Thyroid gland (tissue), 4 donors: ENCODE results near the gene SEMA5B. TPM values are rescaled to one million over a fixed set of nuclear protein-coding genes. Genes with fewer than 3 reads are reported as not detected.

ENCODE experiments used
- DNase-seq, 2 donors: peaks; one replicate each; pipeline ENCODE4 v3.0.0-alpha.2; 2019
- H3K27ac ChIP-seq, 3 donors: fragments of 200-600 bp; sonication (generic); 1 replicate in 2 of 3; 2 replicates in 1 of 3; pipeline ENCODE4 v1.5.1; 2016 to 2019; ENCODE audit warnings: mild to moderate bottlenecking in 1 of 3, moderate library complexity in 1 of 3
- H3K27me3 ChIP-seq: fragments of 200-600 bp; sonication (generic); one replicate; pipeline ENCODE4 v1.5.1; 2019
- H3K36me3 ChIP-seq, 2 donors: fragments of 200-600 bp; sonication (generic); one replicate each; pipeline ENCODE4 v1.5.1; 2016 to 2019
- H3K4me1 ChIP-seq, 2 donors: fragments of 200-600 bp; sonication (generic); one replicate each; pipeline ENCODE4 v1.5.1; 2017 to 2019
- H3K4me3 ChIP-seq, 3 donors: fragments of 200-600 bp; sonication (generic); replicated peaks in 1 of 3; 1 replicate in 2 of 3; 2 replicates in 1 of 3; pipeline ENCODE4 v1.5.1; 2016; ENCODE audit warnings: mild to moderate bottlenecking in 1 of 3
- H3K9me3 ChIP-seq: fragments of 200-600 bp; sonication (generic); one replicate; pipeline ENCODE4 v1.5.1; 2017
- POLR2A ChIP-seq, 2 donors: fragments of 450-650 bp; IDR thresholded peaks; one replicate each; pipeline ENCODE4 v1.6.1; 2017; ENCODE audit warnings: antibody characterized with exemption in 2 of 2, mild to moderate bottlenecking in 2 of 2, moderate library complexity in 1 of 2
- WGBS, 2 donors: methylation state at CpG; one replicate each; pipeline ENCODE4 v1.1.5; 2017; 5-methylcytosine and 5-hydroxymethylcytosine counted together
- intact Hi-C: fragments of 100-400 bp; cut with DNase I; formaldehyde crosslinking; loops from one replicate; pipeline ENCODE4 v1.15.1; 2023
- total RNA-seq, 4 donors: library from RNA; depleted of rRNA; stranded (reverse); fragments of >200 nt; gene quantifications; one replicate each; pipeline ENCODE4 v1.2.3, GENCODE V29; 2016
- TF ChIP-seq, protein P1 (sequence below), 6 experiments: fragments of 200-600 bp in 3 of 6; fragments of 450-650 bp in 3 of 6; sonication (generic) in 3 of 6; IDR thresholded peaks; one replicate each; pipeline ENCODE4 v1.5.1; 2016 to 2019; ENCODE audit warnings: antibody characterized with exemption in 6 of 6, mild to moderate bottlenecking in 2 of 6, inconsistent platforms in 1 of 6, moderate library complexity in 1 of 6

Gene SEMA5B
- total RNA-seq, 4 donors from 2014 or later, result 0.56 to 5.3 (median 0.63) TPM

DNA sequence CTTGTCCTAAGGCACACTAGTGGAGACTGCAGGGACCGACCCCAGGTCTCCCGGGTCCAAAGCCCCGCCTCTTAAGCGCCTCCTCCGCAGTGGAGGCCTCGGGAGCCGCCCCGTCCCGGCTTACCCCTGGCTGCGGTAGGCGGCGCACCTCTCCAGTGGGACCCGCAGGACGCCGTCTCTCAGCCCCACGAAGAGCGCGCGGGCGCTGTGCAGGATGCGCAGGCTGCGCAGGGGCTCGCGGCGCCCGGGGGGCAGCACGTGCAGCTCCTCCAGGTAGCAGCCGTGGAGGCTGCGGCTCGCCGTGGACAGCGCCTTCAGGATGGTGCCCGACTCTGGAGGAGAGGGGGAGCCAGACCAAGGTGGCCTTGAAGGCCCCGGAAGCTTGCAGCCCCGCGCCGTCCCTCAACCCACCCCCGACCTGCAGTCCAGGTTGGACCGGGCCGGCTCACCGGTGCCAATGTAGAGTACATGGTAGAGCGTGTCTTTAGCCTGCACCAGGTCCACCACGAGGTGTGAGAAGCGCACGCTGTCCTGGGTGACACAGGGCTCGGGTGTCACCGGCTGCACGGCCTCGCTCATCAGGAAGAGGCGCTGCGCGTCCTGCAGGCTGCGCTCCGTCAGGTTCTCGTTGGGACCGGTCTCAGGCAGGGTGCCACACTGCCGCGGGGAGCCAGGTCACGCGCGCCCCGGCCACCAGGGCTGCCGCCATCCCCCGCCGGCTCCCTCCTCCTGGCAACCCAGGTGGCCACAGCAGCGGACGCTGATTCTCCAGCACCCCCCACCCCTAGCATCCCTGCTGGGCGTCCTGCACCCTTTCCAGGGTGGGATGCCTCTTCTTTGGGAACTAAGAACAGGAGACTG is 105.5 kb downstream of the SEMA5B start:
- intact Hi-C loops, result no loop called here
- Histone ChIP-seq H3K27ac (no peak overlapping the region), H3K9me3 (no peaks in the 10 kb centered on the region), H3K27me3 (peaks cover 5% of the 10 kb centered on the region), H3K4me3 (no peak overlapping the region), H3K4me1 (peaks cover 9 to 18% of the 10 kb centered on the region in 2 donors), H3K36me3 (no peaks in the 10 kb centered on the region)
- TF ChIP-seq POLR2A (IDR thresholded peaks at IDR 0.05), result no peak
- DNase-seq, result peak; percentile 8 to 19
- WGBS, 2 donors, result 29 to 32% methylated on average over 27 to 45 of the region's 68 CpGs

DNA sequence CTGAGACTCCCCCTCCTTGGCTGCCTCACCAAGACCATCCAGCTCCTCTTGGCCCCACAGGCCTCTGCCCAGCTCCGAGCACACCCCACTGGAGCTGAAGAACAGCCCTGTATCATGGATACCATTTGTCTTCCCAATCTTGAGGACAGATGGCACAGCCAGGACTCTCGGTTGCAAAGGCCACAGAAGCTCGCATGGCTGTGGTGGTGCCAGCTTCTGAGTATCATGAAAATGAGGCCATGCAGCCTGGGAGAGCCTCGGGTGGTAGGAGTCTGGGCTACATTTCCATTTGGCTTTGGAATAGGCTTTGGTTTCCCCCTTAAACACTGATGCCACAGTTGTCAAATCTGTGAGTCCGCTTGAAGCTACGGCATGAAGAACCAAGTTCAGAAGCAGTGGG is 106.6 kb downstream of the SEMA5B start:
- no peaks in the 10 kb centered on the region for H3K9me3 ChIP-seq
- WGBS, 2 donors, result 76 to 90% methylated on average over 6 of the region's 6 CpGs
- intact Hi-C loops, result no loop called here
- no peak for TF ChIP-seq POLR2A (IDR thresholded peaks at IDR 0.05)
- TF ChIP-seq, protein P1, sequence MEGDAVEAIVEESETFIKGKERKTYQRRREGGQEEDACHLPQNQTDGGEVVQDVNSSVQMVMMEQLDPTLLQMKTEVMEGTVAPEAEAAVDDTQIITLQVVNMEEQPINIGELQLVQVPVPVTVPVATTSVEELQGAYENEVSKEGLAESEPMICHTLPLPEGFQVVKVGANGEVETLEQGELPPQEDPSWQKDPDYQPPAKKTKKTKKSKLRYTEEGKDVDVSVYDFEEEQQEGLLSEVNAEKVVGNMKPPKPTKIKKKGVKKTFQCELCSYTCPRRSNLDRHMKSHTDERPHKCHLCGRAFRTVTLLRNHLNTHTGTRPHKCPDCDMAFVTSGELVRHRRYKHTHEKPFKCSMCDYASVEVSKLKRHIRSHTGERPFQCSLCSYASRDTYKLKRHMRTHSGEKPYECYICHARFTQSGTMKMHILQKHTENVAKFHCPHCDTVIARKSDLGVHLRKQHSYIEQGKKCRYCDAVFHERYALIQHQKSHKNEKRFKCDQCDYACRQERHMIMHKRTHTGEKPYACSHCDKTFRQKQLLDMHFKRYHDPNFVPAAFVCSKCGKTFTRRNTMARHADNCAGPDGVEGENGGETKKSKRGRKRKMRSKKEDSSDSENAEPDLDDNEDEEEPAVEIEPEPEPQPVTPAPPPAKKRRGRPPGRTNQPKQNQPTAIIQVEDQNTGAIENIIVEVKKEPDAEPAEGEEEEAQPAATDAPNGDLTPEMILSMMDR (IDR thresholded peaks at IDR 0.05), result no peak
- no peaks in the 10 kb centered on the region for H3K36me3 ChIP-seq
- H3K4me3 ChIP-seq, result no peak overlapping the region
- peaks cover 9 to 18% of the 10 kb centered on the region in 2 donors for H3K4me1 ChIP-seq
- H3K27ac ChIP-seq, result no peak overlapping the region
- peaks cover 5% of the 10 kb centered on the region for H3K27me3 ChIP-seq
- no peak for DNase-seq

DNA sequence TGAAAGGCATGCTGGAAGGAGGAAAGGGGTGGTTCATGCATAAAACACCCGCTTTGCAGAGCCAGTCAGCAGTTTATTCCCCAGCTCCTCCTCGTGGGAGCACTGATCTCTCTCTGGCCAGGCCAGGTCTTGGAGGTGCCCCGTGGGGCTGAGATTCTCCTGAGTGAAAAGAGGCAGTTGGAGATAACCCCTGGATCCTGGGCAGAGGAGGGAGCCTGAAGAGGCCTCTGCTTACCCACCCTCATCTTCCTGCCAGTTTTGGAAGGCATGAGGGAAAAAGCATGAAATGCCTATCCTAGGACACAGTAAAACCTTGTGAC is 108.3 kb downstream of the SEMA5B start:
- TF ChIP-seq POLR2A (IDR thresholded peaks at IDR 0.05), result no peak
- TF ChIP-seq, protein P1 (IDR thresholded peaks at IDR 0.05), result no peak
- no peaks in the 10 kb centered on the region for H3K36me3 ChIP-seq
- WGBS, 2 donors, result 52 to 55% methylated on average over 3 of the region's 3 CpGs
- H3K27ac ChIP-seq, result no peak overlapping the region
- no peaks in the 10 kb centered on the region for H3K9me3 ChIP-seq
- intact Hi-C loops, result no loop called here
- no peak overlapping the region for H3K4me3 ChIP-seq
- no peak for DNase-seq
- peaks cover 9 to 18% of the 10 kb centered on the region in 2 donors for H3K4me1 ChIP-seq
- peaks cover 5% of the 10 kb centered on the region for H3K27me3 ChIP-seq

DNA sequence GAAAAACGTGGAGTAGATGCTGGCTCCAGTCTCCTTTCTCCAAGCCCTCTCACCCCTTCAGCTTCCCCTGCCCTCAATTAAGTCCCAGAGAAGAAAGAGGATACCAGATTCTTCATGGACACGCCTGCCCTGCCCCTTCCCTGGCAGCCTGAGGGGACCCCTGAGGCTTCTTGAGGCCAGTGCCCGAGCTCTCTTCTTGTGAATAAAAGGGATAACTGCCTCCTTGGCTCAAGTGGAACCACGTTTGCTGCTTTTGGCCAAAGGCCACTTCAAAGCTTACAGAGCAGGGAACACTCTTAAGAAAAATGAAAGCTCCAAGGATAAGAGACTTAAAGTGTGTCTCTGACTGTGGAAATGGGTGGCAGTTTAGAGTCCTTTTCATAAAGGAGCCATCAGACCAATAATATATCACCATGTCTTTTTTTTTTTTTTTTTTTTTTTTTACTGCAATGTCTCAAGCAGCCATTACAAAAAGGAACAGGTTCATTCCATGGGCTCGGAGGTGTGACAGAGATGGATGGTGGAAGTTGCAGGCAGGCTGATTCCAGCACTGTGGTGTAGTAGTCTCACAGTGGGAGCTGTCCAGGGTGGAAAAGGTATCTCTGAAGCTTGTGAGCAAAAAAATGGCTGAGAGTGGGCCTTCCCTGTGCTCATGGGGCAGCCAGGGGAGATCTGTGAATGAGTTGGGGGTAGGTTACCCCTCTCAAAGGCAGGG is 108.8 kb downstream of the SEMA5B start:
- H3K27ac ChIP-seq, result no peak overlapping the region
- 22 to 26% methylated on average over 5 of the region's 5 CpGs for WGBS, 2 donors
- peaks cover 9 to 18% of the 10 kb centered on the region in 2 donors for H3K4me1 ChIP-seq
- no peak overlapping the region for H3K4me3 ChIP-seq
- H3K27me3 ChIP-seq, result peaks cover 5% of the 10 kb centered on the region
- no peaks in the 10 kb centered on the region for H3K9me3 ChIP-seq
- H3K36me3 ChIP-seq, result no peaks in the 10 kb centered on the region
- intact Hi-C loops, result no loop called here
- no peak for TF ChIP-seq POLR2A (IDR thresholded peaks at IDR 0.05)
- TF ChIP-seq, protein P1 (IDR thresholded peaks at IDR 0.05), result no peak
- peak; percentile 64 to 67 for DNase-seq

DNA sequence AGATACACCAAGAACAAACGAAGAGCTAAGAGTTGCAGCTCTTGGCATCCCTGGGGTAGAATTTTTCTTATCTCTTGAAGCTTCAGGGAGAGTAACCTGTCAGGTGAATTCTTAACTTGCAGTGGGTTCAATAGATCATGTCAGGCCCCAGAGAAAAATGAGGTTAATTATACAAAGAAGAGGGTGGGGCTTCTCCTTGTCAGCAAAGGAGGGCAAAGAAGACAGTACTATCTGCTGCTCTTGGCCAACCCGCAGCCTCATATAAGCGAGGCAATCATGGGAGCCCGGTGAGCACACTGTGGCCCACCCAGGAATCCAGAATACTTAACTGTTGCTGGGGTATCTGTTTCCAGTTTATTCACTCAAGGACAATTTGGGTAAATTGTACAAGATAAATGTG is 110.2 kb downstream of the SEMA5B start:
- 92 to 94% methylated on average over 4 of the region's 4 CpGs for WGBS, 2 donors
- Histone ChIP-seq H3K27me3 (peaks cover 4% of the 10 kb centered on the region), H3K9me3 (no peaks in the 10 kb centered on the region), H3K4me1 (peaks cover 9 to 18% of the 10 kb centered on the region in 2 donors), H3K27ac (no peak overlapping the region), H3K4me3 (no peak overlapping the region), H3K36me3 (no peaks in the 10 kb centered on the region)
- no peak for TF ChIP-seq POLR2A (IDR thresholded peaks at IDR 0.05)
- TF ChIP-seq, protein P1 (IDR thresholded peaks at IDR 0.05), result no peak
- intact Hi-C loops, result no loop called here
- DNase-seq, result no peak
